Measurements from ENCODE around the gene MTFR1L. TPM values are rescaled to one million over a fixed set of nuclear protein-coding genes. Genes with fewer than 3 reads are reported as not detected.
A peak's percentile ranks its signal among the peaks of the same experiment; 100 is the strongest.

MTFR1L gene
- total and polyA plus RNA-seq, 9 of the 15 experiments (the other 6 are each of a cell fraction or from before 2014, with no cell fraction given) = 41.4 to 98.5 (median 53.7) TPM

DNA sequence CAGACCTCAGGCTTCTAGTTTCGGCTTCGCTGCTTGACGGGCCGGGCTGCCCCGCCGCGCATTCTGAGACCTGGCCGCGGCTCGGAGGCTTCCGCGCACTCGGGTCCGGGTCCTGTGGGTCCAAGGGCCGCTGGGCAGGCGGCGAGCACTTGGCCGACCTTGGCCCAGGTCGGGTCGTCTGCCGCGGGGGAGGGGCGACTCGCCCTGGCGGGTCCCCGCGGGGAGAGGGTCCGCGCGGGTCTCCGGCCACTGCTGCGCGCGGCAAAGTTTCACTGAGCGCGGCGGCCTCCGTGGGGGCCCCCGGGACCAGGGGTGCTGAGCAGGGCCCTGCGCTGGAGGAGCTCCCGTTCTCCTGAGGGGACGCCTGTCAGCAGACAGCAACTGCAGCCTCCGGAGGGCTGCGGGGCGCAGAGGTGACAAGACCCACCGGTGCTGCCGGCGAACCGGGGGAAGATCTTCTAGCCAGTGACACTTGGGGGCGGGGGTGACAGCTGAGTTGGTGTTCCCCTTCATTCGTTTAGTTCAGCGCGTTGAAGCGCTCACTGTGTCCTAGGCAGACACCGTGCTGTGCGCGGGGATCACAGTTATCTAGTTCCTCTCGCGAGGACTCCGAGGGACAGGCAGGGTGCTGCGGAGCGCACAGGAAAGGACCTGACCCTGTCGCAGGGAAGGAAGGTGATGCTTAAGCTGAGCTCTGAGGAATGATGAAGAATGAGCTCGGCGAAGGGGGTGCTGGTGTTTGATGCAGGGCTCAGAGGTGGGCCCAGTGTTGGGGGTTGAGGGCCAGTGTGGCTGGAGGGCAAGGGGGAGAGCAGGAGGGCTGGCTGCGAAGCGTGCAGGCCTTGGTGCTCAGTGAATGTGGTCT, 725 bp downstream of the MTFR1L start (continued):
- TF ChIP-seq, protein P1, sequence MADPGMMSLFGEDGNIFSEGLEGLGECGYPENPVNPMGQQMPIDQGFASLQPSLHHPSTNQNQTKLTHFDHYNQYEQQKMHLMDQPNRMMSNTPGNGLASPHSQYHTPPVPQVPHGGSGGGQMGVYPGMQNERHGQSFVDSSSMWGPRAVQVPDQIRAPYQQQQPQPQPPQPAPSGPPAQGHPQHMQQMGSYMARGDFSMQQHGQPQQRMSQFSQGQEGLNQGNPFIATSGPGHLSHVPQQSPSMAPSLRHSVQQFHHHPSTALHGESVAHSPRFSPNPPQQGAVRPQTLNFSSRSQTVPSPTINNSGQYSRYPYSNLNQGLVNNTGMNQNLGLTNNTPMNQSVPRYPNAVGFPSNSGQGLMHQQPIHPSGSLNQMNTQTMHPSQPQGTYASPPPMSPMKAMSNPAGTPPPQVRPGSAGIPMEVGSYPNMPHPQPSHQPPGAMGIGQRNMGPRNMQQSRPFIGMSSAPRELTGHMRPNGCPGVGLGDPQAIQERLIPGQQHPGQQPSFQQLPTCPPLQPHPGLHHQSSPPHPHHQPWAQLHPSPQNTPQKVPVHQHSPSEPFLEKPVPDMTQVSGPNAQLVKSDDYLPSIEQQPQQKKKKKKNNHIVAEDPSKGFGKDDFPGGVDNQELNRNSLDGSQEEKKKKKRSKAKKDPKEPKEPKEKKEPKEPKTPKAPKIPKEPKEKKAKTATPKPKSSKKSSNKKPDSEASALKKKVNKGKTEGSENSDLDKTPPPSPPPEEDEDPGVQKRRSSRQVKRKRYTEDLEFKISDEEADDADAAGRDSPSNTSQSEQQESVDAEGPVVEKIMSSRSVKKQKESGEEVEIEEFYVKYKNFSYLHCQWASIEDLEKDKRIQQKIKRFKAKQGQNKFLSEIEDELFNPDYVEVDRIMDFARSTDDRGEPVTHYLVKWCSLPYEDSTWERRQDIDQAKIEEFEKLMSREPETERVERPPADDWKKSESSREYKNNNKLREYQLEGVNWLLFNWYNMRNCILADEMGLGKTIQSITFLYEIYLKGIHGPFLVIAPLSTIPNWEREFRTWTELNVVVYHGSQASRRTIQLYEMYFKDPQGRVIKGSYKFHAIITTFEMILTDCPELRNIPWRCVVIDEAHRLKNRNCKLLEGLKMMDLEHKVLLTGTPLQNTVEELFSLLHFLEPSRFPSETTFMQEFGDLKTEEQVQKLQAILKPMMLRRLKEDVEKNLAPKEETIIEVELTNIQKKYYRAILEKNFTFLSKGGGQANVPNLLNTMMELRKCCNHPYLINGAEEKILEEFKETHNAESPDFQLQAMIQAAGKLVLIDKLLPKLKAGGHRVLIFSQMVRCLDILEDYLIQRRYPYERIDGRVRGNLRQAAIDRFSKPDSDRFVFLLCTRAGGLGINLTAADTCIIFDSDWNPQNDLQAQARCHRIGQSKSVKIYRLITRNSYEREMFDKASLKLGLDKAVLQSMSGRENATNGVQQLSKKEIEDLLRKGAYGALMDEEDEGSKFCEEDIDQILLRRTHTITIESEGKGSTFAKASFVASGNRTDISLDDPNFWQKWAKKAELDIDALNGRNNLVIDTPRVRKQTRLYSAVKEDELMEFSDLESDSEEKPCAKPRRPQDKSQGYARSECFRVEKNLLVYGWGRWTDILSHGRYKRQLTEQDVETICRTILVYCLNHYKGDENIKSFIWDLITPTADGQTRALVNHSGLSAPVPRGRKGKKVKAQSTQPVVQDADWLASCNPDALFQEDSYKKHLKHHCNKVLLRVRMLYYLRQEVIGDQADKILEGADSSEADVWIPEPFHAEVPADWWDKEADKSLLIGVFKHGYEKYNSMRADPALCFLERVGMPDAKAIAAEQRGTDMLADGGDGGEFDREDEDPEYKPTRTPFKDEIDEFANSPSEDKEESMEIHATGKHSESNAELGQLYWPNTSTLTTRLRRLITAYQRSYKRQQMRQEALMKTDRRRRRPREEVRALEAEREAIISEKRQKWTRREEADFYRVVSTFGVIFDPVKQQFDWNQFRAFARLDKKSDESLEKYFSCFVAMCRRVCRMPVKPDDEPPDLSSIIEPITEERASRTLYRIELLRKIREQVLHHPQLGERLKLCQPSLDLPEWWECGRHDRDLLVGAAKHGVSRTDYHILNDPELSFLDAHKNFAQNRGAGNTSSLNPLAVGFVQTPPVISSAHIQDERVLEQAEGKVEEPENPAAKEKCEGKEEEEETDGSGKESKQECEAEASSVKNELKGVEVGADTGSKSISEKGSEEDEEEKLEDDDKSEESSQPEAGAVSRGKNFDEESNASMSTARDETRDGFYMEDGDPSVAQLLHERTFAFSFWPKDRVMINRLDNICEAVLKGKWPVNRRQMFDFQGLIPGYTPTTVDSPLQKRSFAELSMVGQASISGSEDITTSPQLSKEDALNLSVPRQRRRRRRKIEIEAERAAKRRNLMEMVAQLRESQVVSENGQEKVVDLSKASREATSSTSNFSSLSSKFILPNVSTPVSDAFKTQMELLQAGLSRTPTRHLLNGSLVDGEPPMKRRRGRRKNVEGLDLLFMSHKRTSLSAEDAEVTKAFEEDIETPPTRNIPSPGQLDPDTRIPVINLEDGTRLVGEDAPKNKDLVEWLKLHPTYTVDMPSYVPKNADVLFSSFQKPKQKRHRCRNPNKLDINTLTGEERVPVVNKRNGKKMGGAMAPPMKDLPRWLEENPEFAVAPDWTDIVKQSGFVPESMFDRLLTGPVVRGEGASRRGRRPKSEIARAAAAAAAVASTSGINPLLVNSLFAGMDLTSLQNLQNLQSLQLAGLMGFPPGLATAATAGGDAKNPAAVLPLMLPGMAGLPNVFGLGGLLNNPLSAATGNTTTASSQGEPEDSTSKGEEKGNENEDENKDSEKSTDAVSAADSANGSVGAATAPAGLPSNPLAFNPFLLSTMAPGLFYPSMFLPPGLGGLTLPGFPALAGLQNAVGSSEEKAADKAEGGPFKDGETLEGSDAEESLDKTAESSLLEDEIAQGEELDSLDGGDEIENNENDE (IDR thresholded peaks at IDR 0.05; ENCODE audit: low read depth, low read length) = no peak
- TF ChIP-seq CBX1 (IDR thresholded peaks at IDR 0.05; ENCODE audit: low read depth) (no peak; the same call in 1 of the 2 replicates), RAD51 (IDR thresholded peaks at IDR 0.05; ENCODE audit: borderline replicate concordance, low read depth) (no peak), NCOA6 (IDR thresholded peaks at IDR 0.05) (no peak), ERF (CRISPR knock-in tag; IDR thresholded peaks at IDR 0.05) (peak; percentile 12; the same call in 1 of the 2 replicates)
- TF ChIP-seq, protein P2, sequence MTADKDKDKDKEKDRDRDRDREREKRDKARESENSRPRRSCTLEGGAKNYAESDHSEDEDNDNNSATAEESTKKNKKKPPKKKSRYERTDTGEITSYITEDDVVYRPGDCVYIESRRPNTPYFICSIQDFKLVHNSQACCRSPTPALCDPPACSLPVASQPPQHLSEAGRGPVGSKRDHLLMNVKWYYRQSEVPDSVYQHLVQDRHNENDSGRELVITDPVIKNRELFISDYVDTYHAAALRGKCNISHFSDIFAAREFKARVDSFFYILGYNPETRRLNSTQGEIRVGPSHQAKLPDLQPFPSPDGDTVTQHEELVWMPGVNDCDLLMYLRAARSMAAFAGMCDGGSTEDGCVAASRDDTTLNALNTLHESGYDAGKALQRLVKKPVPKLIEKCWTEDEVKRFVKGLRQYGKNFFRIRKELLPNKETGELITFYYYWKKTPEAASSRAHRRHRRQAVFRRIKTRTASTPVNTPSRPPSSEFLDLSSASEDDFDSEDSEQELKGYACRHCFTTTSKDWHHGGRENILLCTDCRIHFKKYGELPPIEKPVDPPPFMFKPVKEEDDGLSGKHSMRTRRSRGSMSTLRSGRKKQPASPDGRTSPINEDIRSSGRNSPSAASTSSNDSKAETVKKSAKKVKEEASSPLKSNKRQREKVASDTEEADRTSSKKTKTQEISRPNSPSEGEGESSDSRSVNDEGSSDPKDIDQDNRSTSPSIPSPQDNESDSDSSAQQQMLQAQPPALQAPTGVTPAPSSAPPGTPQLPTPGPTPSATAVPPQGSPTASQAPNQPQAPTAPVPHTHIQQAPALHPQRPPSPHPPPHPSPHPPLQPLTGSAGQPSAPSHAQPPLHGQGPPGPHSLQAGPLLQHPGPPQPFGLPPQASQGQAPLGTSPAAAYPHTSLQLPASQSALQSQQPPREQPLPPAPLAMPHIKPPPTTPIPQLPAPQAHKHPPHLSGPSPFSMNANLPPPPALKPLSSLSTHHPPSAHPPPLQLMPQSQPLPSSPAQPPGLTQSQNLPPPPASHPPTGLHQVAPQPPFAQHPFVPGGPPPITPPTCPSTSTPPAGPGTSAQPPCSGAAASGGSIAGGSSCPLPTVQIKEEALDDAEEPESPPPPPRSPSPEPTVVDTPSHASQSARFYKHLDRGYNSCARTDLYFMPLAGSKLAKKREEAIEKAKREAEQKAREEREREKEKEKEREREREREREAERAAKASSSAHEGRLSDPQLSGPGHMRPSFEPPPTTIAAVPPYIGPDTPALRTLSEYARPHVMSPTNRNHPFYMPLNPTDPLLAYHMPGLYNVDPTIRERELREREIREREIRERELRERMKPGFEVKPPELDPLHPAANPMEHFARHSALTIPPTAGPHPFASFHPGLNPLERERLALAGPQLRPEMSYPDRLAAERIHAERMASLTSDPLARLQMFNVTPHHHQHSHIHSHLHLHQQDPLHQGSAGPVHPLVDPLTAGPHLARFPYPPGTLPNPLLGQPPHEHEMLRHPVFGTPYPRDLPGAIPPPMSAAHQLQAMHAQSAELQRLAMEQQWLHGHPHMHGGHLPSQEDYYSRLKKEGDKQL (CRISPR knock-in tag; IDR thresholded peaks at IDR 0.05; ENCODE audit: borderline replicate concordance) = no peak
- TF ChIP-seq, protein P3, sequence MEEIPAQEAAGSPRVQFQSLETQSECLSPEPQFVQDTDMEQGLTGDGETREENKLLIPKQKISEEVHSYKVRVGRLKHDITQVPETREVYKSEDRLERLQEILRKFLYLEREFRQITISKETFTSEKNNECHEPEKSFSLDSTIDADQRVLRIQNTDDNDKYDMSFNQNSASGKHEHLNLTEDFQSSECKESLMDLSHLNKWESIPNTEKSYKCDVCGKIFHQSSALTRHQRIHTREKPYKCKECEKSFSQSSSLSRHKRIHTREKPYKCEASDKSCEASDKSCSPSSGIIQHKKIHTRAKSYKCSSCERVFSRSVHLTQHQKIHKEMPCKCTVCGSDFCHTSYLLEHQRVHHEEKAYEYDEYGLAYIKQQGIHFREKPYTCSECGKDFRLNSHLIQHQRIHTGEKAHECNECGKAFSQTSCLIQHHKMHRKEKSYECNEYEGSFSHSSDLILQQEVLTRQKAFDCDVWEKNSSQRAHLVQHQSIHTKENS (CRISPR knock-in tag; IDR thresholded peaks at IDR 0.05) = no peak
